Activated T-helper 1 cell treated with anti-CD3 and anti-CD28 coated beads, Interleukin-2, amount 50 U/mL, for 16 hours (primary cell): ENCODE measurements around the gene COL8A1.
"Not testable (repeated sequence)": the region's sequence is repeated elsewhere in the genome, so short reads cannot be mapped to it uniquely, and the experiment has no call there.

Experiments
- DNase-seq, 2 donors: peaks; one replicate each; pipeline ENCODE4 v3.0.0-alpha.2; 2020; ENCODE audit warnings: low read depth in 1 of 2, low spot score in 1 of 2

Gene COL8A1

DNA sequence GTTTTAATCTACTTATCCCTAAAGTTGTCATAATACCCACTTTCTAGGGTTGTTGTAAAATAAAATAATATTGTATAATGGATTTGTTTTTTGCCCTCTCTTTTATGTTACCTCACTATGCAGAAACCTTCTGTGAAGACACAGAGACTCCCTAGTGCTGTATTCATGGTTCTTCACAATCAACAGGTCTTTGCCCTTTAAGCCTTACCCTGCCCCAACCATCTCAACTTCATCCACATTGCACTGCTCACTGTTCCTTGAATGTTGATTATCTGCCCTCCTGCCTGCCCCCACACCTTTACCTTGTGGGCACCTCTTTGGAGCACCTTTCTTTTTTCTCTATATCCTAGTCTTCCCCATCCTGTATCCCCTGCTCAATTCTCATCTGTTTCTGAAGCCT lies 200.4 kb downstream of the COL8A1 start:
- no peak for DNase-seq

DNA sequence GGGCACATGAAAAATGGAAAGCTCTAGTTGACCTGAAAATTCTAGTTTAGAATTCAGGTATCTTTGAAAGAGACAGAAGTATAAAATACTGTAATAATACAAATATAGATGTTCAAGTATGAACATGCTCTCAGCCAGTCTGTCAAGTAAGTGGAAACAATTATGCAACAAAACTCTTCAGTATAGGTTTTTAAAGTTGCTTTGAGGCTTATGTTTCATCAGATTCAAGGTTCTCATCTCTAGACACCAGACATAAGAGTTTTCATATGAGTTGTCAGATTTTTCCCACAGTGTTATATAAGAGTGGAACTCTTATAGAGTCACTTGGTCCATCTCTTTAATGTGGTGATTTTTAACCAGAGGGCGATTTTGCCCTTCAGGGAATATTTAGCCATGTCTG lies 201.2 kb downstream of the COL8A1 start:
- DNase-seq = no peak

DNA sequence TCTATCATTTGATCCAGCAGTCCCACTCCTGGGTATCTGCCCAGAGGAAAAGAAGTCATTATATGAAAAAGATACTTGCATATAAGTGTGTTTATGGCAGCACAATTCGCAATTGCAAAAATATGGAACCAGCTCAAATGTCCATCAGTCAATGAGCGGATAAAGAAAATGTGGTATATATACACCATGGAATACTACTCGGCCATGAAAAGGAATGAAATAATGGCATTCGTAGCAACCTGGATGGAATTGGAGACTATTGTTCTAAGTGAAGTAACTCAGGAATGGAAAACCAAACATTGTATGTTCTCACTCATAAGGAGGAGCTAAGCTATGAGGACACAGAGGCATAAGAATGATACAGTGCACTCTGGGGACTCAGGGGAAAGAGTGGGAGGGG lies 203.6 kb downstream of the COL8A1 start:
- DNase-seq = not testable (repeated sequence)

DNA sequence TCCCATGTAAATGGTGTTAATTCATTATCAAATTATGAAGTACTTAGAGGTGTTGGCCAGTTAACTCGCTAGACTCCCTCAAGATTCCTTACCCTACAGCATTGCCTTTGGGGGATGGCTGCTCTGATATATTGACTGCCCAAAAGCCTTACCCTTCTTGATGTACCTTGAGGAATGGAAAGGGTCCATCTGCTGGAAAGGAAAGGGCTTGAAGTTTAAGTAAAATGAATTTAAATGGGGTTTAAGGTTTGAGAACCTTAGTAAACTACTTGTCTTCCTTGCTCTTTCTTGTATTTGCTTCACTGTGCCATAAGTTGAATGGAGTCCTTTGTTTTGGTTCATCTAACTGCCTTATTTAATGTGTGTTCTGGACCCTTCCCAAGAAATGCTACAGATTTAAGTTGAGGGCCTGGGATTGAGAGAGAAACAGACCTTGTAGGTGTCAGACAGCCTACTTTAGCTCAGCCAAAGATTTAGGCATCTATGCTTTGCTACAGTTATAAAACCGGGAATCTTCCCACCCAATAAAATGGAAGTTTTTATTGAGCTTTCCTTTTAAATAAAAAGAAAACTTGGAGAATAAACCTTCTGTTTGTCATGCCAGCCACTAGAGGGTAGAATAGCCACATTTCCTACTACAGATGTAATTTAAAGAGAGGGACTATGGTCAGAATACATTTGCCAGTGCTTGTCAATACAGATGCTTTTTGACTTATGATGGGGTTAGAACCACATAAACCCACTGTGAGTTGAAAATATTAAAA lies 204.6 kb downstream of the COL8A1 start:
- no peak for DNase-seq

DNA sequence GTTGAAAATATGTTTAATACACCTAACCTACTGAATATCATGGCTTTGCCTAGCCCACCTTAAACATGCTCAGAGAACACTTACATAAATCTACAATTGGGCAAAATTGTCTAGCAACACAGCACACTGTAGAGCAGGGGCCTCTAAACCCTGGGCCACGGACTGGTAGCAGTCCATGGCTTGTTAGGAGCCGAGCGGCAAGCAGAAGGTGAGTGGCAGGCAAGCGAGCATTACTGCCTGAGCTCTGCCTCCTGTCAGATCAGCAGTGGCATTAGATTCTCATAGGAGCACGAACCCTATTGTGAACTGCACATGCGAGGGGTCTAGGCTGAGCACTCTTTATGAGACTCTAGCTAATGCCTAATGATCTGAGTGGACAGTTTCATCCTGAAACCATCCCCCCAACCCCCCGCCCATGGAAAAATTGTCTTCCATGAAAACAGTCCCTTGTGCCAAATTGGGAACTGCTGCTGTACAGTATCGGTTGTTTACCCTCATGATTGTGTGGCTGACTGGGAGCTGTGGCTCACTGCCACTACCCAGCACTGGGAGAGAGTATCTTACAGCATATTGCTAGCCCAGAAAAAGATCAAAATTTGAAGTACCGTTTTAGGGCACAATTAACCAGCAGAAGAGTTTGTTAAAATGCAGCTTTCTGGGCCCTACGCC lies 205.3 kb downstream of the COL8A1 start:
- no peak for DNase-seq

DNA sequence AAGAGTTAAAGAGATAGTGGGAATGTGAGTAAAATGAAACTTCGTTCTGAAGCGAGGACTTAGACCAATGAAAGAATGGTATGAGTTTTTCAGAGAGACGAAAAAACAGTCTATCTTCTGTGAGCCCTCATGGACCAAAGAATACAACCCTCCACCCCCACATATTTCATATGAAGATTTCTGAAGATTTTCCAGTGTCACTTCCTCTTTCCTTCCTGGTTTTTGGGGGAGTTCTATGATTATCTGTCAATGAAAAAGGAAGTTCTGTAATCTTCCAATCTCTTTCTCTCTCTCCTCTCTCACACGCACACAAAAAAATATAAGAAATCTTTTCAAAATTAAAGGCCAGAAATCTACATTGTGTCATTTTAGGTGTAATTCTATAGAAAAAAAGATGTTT lies 206.9 kb downstream of the COL8A1 start:
- no peak for DNase-seq

DNA sequence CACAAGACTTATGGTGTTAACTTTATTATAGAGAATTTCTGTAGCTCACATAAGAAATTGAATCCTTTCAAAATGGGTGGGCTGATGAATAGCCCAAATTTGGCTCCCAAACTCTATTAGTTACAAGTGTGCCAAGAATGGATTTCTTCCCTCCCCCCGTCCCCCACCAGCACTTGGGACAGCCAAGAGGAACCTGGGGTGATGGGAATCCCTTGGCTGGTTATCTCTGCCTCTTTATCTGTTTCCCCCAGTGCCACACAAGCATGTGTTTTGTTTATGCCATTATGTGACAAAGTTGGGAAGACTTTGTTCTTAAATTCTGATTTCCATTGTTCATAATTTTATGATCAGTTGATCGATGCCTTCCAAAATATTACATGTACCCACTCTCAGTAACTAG lies 207.6 kb downstream of the COL8A1 start:
- no peak for DNase-seq

DNA sequence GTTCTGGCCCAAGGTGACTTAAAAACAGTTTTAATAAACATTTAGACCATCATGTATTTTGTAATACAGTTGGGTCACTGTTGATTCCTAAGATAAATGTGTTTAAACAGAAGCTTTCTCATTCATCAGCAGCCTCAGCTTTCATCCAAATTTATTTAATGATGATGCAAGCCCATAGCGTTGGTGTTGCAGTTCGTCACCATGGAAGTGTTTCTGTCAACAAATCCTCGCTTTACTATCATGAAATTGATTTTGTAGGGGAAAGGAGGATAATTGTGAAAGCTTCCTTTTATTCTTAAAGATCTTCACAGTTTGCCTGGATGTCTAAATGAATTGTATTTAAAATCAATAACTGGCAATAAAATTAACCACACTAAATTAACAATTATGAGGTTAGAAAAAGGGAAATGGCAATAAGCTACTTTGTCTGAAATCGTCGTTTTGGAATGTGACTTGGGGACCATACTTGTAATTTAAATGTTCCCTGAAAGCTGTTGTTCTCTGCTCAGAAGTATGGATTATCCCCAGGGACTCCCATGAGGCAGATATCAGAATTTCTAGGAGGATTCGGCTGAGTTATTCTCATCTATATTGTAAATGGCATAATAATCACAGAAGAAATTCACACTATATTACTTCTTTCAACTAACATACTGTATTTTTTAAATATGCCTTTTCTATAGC lies 208.2 kb downstream of the COL8A1 start:
- DNase-seq = no peak

DNA sequence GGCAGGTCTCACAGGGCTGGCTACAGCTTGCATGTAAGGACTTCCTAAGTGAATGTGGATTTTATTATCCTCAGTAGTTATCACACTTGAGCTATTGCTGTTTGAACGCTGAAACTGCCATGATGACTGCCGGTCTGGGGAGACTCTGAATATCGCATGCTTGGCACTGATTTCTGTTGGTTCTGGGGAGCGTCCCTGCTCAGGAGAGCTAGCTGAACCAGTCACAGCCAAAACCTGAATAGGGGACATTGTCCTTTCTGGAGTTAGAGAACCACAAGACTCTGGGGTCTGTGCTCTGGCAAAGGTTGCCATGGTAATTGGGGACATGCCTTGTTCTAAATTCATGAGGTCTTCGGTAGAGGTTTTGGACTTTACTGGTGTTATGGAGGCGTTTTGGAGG lies 210.0 kb downstream of the COL8A1 start:
- no peak for DNase-seq
